ENCODE data around the gene EML1.

Gene EML1

DNA sequence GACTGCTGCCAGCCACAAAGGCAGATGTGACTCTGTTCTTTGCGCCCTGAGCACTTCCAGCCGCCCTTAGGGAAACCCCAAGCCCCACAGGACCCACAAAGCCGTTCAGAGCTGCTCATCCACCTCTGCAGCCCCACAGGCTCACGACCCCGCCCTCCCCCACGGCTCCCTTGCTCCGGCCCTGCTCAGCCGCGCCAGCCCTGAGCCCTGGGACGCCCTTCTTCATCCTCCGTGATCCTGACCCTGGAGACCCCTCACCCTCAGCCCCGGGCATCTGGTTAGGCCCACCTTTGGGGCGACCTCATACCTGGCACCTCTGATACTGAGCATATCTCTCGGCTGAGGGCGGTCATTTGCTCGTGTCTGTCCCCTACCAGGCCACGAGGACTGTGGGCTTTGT is 146.2 kb downstream of the EML1 start:
- no peak for DNase-seq (ENCODE audit: low read depth)
- TF ChIP-seq, protein P1, sequence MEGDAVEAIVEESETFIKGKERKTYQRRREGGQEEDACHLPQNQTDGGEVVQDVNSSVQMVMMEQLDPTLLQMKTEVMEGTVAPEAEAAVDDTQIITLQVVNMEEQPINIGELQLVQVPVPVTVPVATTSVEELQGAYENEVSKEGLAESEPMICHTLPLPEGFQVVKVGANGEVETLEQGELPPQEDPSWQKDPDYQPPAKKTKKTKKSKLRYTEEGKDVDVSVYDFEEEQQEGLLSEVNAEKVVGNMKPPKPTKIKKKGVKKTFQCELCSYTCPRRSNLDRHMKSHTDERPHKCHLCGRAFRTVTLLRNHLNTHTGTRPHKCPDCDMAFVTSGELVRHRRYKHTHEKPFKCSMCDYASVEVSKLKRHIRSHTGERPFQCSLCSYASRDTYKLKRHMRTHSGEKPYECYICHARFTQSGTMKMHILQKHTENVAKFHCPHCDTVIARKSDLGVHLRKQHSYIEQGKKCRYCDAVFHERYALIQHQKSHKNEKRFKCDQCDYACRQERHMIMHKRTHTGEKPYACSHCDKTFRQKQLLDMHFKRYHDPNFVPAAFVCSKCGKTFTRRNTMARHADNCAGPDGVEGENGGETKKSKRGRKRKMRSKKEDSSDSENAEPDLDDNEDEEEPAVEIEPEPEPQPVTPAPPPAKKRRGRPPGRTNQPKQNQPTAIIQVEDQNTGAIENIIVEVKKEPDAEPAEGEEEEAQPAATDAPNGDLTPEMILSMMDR (IDR thresholded peaks at IDR 0.05; ENCODE audit: insufficient read depth, low read depth, low read length, missing control alignments): no peak
- H3K4me3 ChIP-seq (ENCODE audit: low read length): no peak overlapping the region

DNA sequence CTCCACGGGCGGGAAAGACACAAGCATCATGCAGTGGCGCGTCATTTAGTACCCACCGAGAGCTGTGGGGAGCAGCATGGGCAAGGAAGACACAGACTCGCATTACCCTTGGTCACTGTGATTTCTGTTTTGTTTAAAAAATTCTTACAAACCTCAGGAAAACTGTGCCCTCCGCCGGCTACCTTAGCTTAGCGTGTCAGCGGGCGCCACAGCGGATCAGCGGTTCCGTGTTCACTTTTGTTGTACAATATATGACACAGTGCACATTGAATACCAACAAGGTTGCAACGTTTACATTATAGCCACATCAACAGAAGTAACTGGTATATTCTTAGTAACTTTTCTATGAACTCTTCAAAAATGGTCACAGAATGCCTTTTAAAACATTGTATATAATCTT is 146.9 kb downstream of the EML1 start:
- TF ChIP-seq, protein P1 (IDR thresholded peaks at IDR 0.05; ENCODE audit: insufficient read depth, low read depth, low read length, missing control alignments): no peak
- H3K4me3 ChIP-seq (ENCODE audit: low read length): no peak overlapping the region
- no peak for DNase-seq (ENCODE audit: low read depth)

DNA sequence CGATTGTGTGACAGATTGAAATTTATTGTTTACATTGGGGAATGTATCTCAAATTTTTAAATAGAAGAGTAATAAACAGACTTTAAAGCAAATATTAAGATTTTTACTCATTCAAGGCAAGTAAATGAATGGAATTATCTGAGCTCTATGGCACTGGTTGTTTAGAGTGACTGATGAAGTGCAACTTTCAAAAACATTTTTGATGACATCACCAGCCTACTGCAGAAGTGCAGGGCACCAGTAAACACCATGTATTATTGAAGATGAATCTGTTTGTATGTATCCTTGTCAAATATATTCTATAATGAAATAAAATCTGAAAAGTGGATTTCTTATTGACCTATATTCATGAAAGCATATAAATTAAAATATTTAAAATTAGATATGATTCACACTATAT is 148.0 kb downstream of the EML1 start:
- no peak for DNase-seq (ENCODE audit: low read depth)
- TF ChIP-seq, protein P1 (IDR thresholded peaks at IDR 0.05; ENCODE audit: insufficient read depth, low read depth, low read length, missing control alignments): no peak
- no peak overlapping the region for H3K4me3 ChIP-seq (ENCODE audit: low read length)

GRCh38 chr14:99943620-99944019 is 150.4 kb downstream of the EML1 start:
- TF ChIP-seq, protein P1 (IDR thresholded peaks at IDR 0.05; ENCODE audit: insufficient read depth, low read depth, low read length, missing control alignments): no peak
- no peak for DNase-seq (ENCODE audit: low read depth)
- H3K4me3 ChIP-seq (ENCODE audit: low read length): no peak overlapping the region

- TF ChIP-seq, protein P1 (IDR thresholded peaks at IDR 0.05; ENCODE audit: insufficient read depth, low read depth, low read length, missing control alignments): no peak
- no peak for DNase-seq (ENCODE audit: low read depth)
- no peak overlapping the region for H3K4me3 ChIP-seq (ENCODE audit: low read length)
Observed at GRCh38 chr14:99944241-99944651, 151.0 kb downstream of the EML1 start.

DNA sequence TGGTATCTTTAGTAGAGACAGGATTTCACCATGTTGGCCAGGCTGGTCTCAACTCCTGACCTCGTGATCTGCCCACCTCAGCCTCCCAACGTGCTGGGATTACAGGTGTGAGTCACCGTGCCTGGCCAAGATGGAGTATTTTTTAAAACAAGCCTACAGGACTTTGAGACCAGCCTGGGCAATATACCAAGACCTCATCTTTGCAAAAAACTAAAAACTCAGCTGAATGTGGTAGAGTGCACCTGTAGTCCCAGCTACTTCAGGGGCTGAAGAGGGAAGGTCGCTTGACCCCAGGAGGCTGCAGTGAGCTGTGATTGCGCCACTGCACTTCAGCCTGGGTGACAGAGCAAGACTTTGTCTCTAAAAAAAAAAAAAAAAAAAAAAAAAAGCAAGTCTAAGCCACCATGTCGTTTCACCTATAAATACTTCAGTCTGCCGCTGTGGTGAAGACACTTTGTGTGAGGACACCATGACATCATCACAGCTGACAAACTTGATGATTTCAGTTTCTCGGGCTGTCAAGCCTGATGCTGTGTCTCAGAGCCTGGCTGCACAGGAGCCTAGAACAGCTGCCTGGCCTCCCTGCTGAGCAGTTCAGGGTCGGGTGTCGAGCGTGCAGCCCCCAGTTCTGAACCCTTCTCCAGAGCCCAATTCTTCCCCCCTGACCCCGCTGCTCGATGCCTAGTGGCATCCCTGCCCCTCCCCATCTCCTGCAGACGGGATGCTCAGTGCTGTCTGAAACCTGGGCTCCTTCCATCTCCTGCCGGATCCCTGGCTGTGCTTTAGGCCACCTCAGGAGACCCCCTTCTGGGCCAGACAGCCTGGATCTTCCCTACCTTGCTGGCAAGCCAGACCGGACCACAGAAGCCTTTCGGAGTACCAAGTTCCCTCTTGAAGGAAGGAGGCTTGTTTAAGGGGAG is 152.8 kb downstream of the EML1 start:
- DNase-seq (ENCODE audit: low read depth): peak; percentile 13
- H3K4me3 ChIP-seq (ENCODE audit: low read length): no peak overlapping the region
- TF ChIP-seq, protein P1 (IDR thresholded peaks at IDR 0.05; ENCODE audit: insufficient read depth, low read depth, low read length, missing control alignments): no peak
